Left lung (tissue), 10 donors: ENCODE results near the gene FHOD3. TPM values are rescaled to one million over a fixed set of nuclear protein-coding genes. Genes with fewer than 3 reads are reported as not detected.

ENCODE experiments used
- ATAC-seq: fragments of 200-7000 bp; cut with Tn5 transposase; one replicate; pipeline ENCODE4 v1.9.1; 2020; ENCODE audit warnings: moderate library complexity
- DNase-seq, 4 donors: peaks; one replicate each; pipeline ENCODE4 v3.0.0-alpha.2; 2013 to 2020
- H3K27ac ChIP-seq, 2 donors: fragments of 200-600 bp; sonication (generic) in 1 of 2; one replicate each; pipeline versions ENCODE4 v1.5.0 to v1.8.0; 2020 to 2021
- H3K27me3 ChIP-seq, 2 donors: fragments of 200-600 bp; sonication (generic) in 1 of 2; one replicate each; pipeline versions ENCODE4 v1.5.0 to v1.8.0; 2020 to 2021
- H3K36me3 ChIP-seq, 2 donors: fragments of 200-600 bp; sonication (generic) in 1 of 2; one replicate each; pipeline versions ENCODE4 v1.5.0 to v1.8.0; 2020 to 2021
- H3K4me1 ChIP-seq, 2 donors: fragments of 200-600 bp; one replicate each; pipeline ENCODE4 v1.8.0; 2021
- H3K4me3 ChIP-seq, 2 donors: fragments of 200-600 bp; sonication (generic) in 1 of 2; one replicate each; pipeline versions ENCODE4 v1.5.0 to v1.8.0; 2020 to 2021; ENCODE audit warnings: mild to moderate bottlenecking in 1 of 2
- H3K9me3 ChIP-seq, 2 donors: fragments of 200-600 bp; sonication (generic) in 1 of 2; one replicate each; pipeline versions ENCODE4 v1.5.0 to v1.8.0; 2020 to 2021
- intact Hi-C, 2 donors: fragments of 100-400 bp; cut with DNase I; formaldehyde crosslinking; loops; one replicate each; pipeline versions ENCODE4 v1.11.2 to v1.14.2; 2022
- polyA plus RNA-seq, 6 donors: library from polyadenylated mRNA; unstranded; fragments of 120-200 nt; gene quantifications; one replicate each; pipeline ENCODE4 v1.2.1, GENCODE V29; 2013; ENCODE audit not compliant: insufficient read length in 6 of 6
- total RNA-seq, 2 donors: library from RNA; stranded (reverse); fragmentation: NEBNext Ultra II Directional; extraction: Animal tissue kit (Norgen Biotek cat#: 25700); gene quantifications; one replicate each; pipeline ENCODE4 v1.2.1, GENCODE V29; 2021
- TF ChIP-seq, protein P1 (sequence below), 2 donors: fragments of 200-600 bp; sonication (generic) in 1 of 2; IDR thresholded peaks; one replicate each; pipeline versions ENCODE4 v1.5.0 to v1.8.0; 2021; ENCODE audit warnings: antibody characterized with exemption in 2 of 2
- donor health status: DM: no; HTN: yes; CAD: no.
- donor health status: DM: no; HTN: no; CAD: no.

FHOD3 gene
- total and polyA plus RNA-seq, 8 donors: 0.55 to 2.9 (median 1.5) TPM

DNA sequence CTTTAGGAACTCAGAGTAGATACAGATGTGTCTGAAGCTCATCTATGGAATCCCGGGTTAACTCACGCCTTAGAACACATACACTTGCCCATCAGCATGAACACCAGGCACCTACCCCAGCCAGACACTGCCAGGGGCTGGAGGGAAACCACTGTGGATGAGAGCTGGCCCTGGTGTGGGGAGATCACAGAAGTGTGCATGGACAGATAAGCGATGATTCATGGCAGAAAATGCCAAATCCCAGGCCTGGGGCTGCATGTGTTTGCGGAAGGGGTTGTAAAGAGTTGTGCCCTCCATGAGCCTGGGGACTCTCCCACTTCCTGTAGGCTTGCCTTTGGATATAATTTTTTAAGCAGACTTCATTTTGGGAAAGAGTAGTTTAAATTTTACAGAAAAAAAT is 193.4 kb downstream of the FHOD3 start:
- intact Hi-C loops: no loop called here
- Histone ChIP-seq H3K27ac (no peak overlapping the region), H3K4me3 (no peak overlapping the region), H3K36me3 (no peaks in the 10 kb centered on the region), H3K9me3 (no peaks in the 10 kb centered on the region), H3K4me1 (no peaks in the 10 kb centered on the region), H3K27me3 (no peaks in the 10 kb centered on the region)
- ATAC-seq: no peak
- no peak for DNase-seq
- TF ChIP-seq, protein P1, sequence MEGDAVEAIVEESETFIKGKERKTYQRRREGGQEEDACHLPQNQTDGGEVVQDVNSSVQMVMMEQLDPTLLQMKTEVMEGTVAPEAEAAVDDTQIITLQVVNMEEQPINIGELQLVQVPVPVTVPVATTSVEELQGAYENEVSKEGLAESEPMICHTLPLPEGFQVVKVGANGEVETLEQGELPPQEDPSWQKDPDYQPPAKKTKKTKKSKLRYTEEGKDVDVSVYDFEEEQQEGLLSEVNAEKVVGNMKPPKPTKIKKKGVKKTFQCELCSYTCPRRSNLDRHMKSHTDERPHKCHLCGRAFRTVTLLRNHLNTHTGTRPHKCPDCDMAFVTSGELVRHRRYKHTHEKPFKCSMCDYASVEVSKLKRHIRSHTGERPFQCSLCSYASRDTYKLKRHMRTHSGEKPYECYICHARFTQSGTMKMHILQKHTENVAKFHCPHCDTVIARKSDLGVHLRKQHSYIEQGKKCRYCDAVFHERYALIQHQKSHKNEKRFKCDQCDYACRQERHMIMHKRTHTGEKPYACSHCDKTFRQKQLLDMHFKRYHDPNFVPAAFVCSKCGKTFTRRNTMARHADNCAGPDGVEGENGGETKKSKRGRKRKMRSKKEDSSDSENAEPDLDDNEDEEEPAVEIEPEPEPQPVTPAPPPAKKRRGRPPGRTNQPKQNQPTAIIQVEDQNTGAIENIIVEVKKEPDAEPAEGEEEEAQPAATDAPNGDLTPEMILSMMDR (IDR thresholded peaks at IDR 0.05): no peak

DNA sequence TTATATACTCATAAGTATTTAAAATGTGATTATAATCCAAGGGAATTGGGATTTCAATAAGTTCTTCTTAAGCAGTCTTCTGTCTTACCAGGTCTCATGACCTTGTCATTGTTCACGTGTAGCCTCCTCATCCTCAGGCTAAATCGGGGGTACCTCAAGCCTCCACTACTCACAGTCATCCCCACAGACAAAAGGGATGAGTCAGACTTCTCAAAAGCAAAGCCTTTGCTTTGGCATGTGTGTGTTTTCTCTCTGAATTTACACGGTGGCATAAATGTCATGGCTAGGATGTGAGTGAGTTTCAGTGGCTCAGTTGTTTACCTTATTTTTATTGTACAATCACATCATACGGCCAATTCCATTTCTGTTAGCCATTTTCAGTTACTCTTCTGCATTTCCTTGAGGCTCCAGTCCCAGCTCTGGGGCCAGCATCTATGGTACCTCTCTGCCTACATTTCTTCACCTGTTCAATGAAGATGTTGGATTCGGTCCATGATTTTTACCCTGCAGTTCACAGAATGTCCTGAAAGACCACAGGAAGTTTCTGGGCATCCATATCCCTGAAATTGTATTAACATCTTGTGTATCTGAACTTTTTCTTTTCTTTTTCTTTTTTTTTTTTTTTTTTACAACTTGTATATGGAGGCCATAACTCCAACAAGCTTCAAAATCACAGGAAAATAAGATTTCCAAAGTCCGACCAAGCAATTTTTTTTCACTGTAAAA is 195.3 kb downstream of the FHOD3 start:
- Histone ChIP-seq H3K4me1 (no peaks in the 10 kb centered on the region), H3K36me3 (no peaks in the 10 kb centered on the region), H3K4me3 (no peak overlapping the region), H3K27ac (no peak overlapping the region), H3K9me3 (no peaks in the 10 kb centered on the region), H3K27me3 (no peaks in the 10 kb centered on the region)
- intact Hi-C loops: no loop called here
- no peak for ATAC-seq
- no peak for DNase-seq
- TF ChIP-seq, protein P1 (IDR thresholded peaks at IDR 0.05): no peak

DNA sequence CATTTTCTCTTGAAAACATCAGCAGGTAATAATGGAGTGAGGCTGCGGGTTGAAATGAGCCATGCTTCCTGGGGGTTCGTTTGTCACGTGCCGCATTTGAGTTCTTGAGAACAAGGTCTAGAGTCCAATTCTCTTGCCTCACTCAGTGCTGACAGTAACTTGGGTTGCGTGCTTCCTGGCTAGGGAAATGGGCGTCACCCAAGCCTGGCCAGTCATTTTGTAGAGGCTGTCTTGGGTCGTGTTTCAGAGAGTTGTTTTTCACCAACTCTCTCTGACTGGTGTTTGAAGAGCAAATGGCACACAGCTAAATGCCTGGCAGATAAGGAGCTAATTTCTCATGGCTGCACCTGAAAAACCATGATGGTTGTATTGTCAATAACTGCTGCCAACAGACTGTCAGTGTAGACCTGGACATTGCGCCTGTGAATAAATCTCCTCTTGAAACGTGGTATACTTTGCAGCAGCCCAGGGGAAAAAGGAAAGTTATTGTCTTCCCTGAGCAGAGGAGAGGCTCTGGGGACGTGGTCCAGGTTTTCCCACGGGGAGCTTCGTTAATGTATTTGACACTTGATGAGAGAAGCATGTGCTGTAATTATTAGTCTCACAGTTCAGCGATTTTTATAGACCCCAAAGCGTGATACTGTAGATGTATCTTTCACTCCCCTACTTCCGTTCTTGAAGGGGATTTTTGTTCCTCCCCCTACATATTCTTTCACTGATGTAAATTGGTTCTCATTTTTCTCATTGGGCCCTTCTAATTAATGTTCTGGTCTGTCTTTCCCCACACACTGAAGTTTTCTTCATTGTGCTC is 196.0 kb downstream of the FHOD3 start:
- H3K27ac ChIP-seq: no peak overlapping the region
- H3K9me3 ChIP-seq: no peaks in the 10 kb centered on the region
- H3K4me1 ChIP-seq: no peaks in the 10 kb centered on the region
- H3K27me3 ChIP-seq: no peaks in the 10 kb centered on the region
- no peak overlapping the region for H3K4me3 ChIP-seq
- H3K36me3 ChIP-seq: no peaks in the 10 kb centered on the region
- TF ChIP-seq, protein P1 (IDR thresholded peaks at IDR 0.05): no peak
- intact Hi-C loops: no loop called here
- DNase-seq (no peak), ATAC-seq (no peak)

DNA sequence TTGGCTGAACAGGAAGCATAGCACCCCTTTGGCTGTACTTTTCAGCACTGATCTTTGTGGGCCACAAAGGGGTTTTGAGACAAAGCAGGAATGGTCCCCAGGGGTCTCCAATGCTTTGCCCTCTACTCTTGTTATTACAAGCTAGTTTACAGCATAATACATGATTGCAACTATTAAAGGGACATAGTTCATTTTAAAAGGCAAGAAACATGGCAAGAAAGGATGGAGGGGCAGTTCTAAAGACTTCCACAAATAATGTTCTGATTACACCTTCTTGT is 196.6 kb downstream of the FHOD3 start:
- intact Hi-C loops: no loop called here
- TF ChIP-seq, protein P1 (IDR thresholded peaks at IDR 0.05): no peak
- Histone ChIP-seq H3K4me1 (no peaks in the 10 kb centered on the region), H3K27ac (no peak overlapping the region), H3K36me3 (no peaks in the 10 kb centered on the region), H3K9me3 (no peaks in the 10 kb centered on the region), H3K27me3 (no peaks in the 10 kb centered on the region), H3K4me3 (no peak overlapping the region)
- DNase-seq: no peak
- ATAC-seq: no peak

DNA sequence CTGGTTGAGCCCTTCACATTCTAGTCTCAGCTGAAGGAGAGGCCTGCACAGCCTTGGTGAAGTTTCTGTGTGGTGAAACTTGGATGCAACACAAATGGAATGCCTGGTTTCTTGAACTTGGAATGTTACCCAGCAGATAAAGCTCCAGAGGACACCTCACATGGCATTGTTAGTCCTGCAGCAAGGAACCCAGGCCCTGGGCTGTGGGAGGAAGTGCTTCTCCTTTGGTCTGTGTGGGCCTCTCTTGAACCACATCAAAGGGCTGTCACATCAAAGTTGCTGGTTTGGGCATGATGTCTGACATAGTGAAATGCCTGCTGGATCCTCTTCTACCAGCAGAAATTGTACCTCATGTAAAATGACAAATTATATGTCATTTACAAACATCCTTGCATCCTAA is 198.5 kb downstream of the FHOD3 start:
- no peak for DNase-seq
- Histone ChIP-seq H3K4me1 (no peaks in the 10 kb centered on the region), H3K27ac (no peak overlapping the region), H3K9me3 (no peaks in the 10 kb centered on the region), H3K4me3 (no peak overlapping the region), H3K27me3 (no peaks in the 10 kb centered on the region), H3K36me3 (no peaks in the 10 kb centered on the region)
- ATAC-seq: no peak
- intact Hi-C loops: no loop called here
- TF ChIP-seq, protein P1 (IDR thresholded peaks at IDR 0.05): no peak
